Neural cell (in vitro differentiated cells): ENCODE results near the gene TRIO. TPM values are rescaled to one million over a fixed set of nuclear protein-coding genes. Genes with fewer than 3 reads are reported as not detected.

Experiments
- H2AFZ ChIP-seq: fragments of 200-600, 300-800 bp; sonication (generic), shearing (Covaris generic); 2 replicates; pipeline ENCODE4 v1.6.0; 2014; ENCODE audit warnings: low read depth, mild to moderate bottlenecking, antibody characterized with exemption, low read length, moderate library complexity
- H3F3A ChIP-seq: fragments of 200-600 bp; shearing (Covaris generic); 2 replicates; pipeline ENCODE4 v1.6.1; 2016; ENCODE audit warnings: mild to moderate bottlenecking, moderate library complexity, mixed read lengths, antibody characterized with exemption, low read length; ENCODE audit not compliant: insufficient read depth, poor library complexity, severe bottlenecking
- H3K27ac ChIP-seq: fragments of 200-600, 300-800 bp; sonication (generic), shearing (Covaris generic); 2 replicates; pipeline ENCODE4 v1.5.1; 2014; ENCODE audit warnings: mild to moderate bottlenecking, low read length, moderate library complexity
- H3K27me3 ChIP-seq: fragments of 300-800, 200-600 bp; sonication (generic), shearing (Covaris generic); 2 replicates; pipeline ENCODE4 v1.6.0; 2014; ENCODE audit warnings: mild to moderate bottlenecking, low read depth, low read length, moderate library complexity; ENCODE audit not compliant: insufficient read depth
- H3K36me3 ChIP-seq: fragments of 300-800, 200-600 bp; sonication (generic), shearing (Covaris generic); 2 replicates; pipeline ENCODE4 v1.5.1; 2014; ENCODE audit warnings: mild to moderate bottlenecking, antibody characterized with exemption, low read length, moderate library complexity; ENCODE audit not compliant: insufficient read depth
- H3K4me2 ChIP-seq: fragments of 300-800, 200-600 bp; sonication (generic), shearing (Covaris generic); 2 replicates; pipeline ENCODE4 v1.6.0; 2014; ENCODE audit warnings: mild to moderate bottlenecking, low read length
- H3K4me3 ChIP-seq: fragments of 300-800, 200-600 bp; sonication (generic), shearing (Covaris generic); 2 replicates; pipeline ENCODE4 v1.5.1; 2014; ENCODE audit warnings: mild to moderate bottlenecking, low read length, moderate library complexity
- H3K79me2 ChIP-seq: fragments of 200-600 bp; shearing (Covaris generic); replicated peaks from 2 replicates; pipeline ENCODE4 v1.6.0; 2014; ENCODE audit warnings: mild to moderate bottlenecking, low read length, moderate library complexity; ENCODE audit not compliant: insufficient read depth
- H3K9ac ChIP-seq: fragments of 300-800, 200-600 bp; sonication (generic), shearing (Covaris generic); 2 replicates; pipeline ENCODE4 v1.6.1; 2016; ENCODE audit warnings: mild to moderate bottlenecking, low read length, mixed read lengths
- H3K9me2 ChIP-seq: fragments of 200-600 bp; shearing (Covaris generic); 2 replicates; pipeline ENCODE4 v1.6.1; 2016; ENCODE audit warnings: mild to moderate bottlenecking, low read length, mixed read lengths; ENCODE audit not compliant: insufficient read depth
- H3K9me3 ChIP-seq: fragments of 200-600, 300-800 bp; sonication (generic), shearing (Covaris generic); 2 replicates; pipeline ENCODE4 v1.6.1; 2016; ENCODE audit warnings: mild to moderate bottlenecking, mixed run types, low read length, moderate library complexity, mixed read lengths
- H4K20me1 ChIP-seq: fragments of 200-600 bp; shearing (Covaris generic); 2 replicates; pipeline ENCODE4 v1.6.1; 2016; ENCODE audit warnings: mild to moderate bottlenecking, mixed run types; ENCODE audit not compliant: insufficient read depth
- CTCF ChIP-seq: fragments of 450-650 bp; IDR thresholded peaks from 2 replicates; pipeline ENCODE4 v1.5.1; 2014; ENCODE audit warnings: antibody characterized with exemption, mild to moderate bottlenecking, moderate library complexity; ENCODE audit not compliant: poor library complexity, severe bottlenecking
- EP300 ChIP-seq: fragments of 450-650 bp; conservative IDR thresholded peaks from 2 replicates; pipeline ENCODE4 v1.6.1; 2014; ENCODE audit warnings: antibody characterized with exemption, mild to moderate bottlenecking, moderate library complexity; ENCODE audit not compliant: poor library complexity, severe bottlenecking
- EZH2 ChIP-seq: fragments of 200-600, 300-800 bp; shearing (Covaris generic), sonication (generic); IDR thresholded peaks from 2 replicates; pipeline ENCODE4 v1.6.1; 2014; ENCODE audit warnings: antibody characterized with exemption, low read length, borderline replicate concordance, mild to moderate bottlenecking; ENCODE audit not compliant: insufficient read depth, poor library complexity, severe bottlenecking
- MXI1 ChIP-seq: fragments of 450-650 bp; conservative IDR thresholded peaks from 2 replicates; pipeline ENCODE4 v1.6.1; 2014; ENCODE audit warnings: antibody characterized with exemption, mild to moderate bottlenecking; ENCODE audit not compliant: poor library complexity, severe bottlenecking
- POLR2AphosphoS5 ChIP-seq: IDR thresholded peaks from 2 replicates; pipeline ENCODE4 v1.6.1; 2012
- RAD21 ChIP-seq: fragments of 450-650 bp; conservative IDR thresholded peaks from 2 replicates; pipeline ENCODE4 v1.6.1; 2014; ENCODE audit warnings: antibody characterized with exemption, mild to moderate bottlenecking, moderate library complexity
- REST ChIP-seq: IDR thresholded peaks from 2 replicates; pipeline ENCODE4 v1.6.1; 2012; ENCODE audit warnings: borderline replicate concordance
- SMC3 ChIP-seq: fragments of 450-650 bp; conservative IDR thresholded peaks from 2 replicates; pipeline ENCODE4 v1.6.1; 2014; ENCODE audit warnings: antibody characterized with exemption, mild to moderate bottlenecking, moderate library complexity; ENCODE audit not compliant: poor library complexity
- TAF1 ChIP-seq: IDR thresholded peaks from 2 replicates; pipeline ENCODE4 v1.6.1; 2012; ENCODE audit warnings: low read depth
- polyA plus RNA-seq: library from polyadenylated mRNA; depleted of rRNA; stranded (reverse); fragments of >200 nt; gene quantifications from 2 replicates; pipeline ENCODE4 v1.2.3, GENCODE V29; 2014

TRIO gene
- polyA plus RNA-seq, 1 donor from 2014 or later, result 168 TPM

- Histone ChIP-seq H3K36me3 (no peaks in the 10 kb centered on the region), H3K27ac (no peak overlapping the region), H3K9ac (no peak overlapping the region), H3K9me3 (no peaks in the 10 kb centered on the region), H2AFZ (no peak overlapping the region), H3K9me2 (no peaks in the 10 kb centered on the region), H3F3A (no peaks in the 10 kb centered on the region), H3K4me3 (no peak overlapping the region), H3K27me3 (no peaks in the 10 kb centered on the region), H3K79me2 (no peaks in the 10 kb centered on the region), H4K20me1 (no peaks in the 10 kb centered on the region), H3K4me2 (no peak overlapping the region)
- TF ChIP-seq TAF1, result no peak
- no peak for TF ChIP-seq POLR2AphosphoS5
- no peak for TF ChIP-seq CTCF
- no peak for TF ChIP-seq RAD21
- no peak for TF ChIP-seq REST
- no peak for TF ChIP-seq MXI1
- TF ChIP-seq SMC3, result no peak
- TF ChIP-seq EZH2, result no peak
Measured at GRCh38 chr5:14557203-14557770, 414.1 kb downstream of the TRIO start.

- no peaks in the 10 kb centered on the region for H3F3A ChIP-seq
- no peaks in the 10 kb centered on the region for H3K27me3 ChIP-seq
- H3K79me2 ChIP-seq, result no peaks in the 10 kb centered on the region
- H3K9me3 ChIP-seq, result no peaks in the 10 kb centered on the region
- no peak overlapping the region for H3K9ac ChIP-seq
- no peaks in the 10 kb centered on the region for H3K36me3 ChIP-seq
- H3K4me2 ChIP-seq, result no peak overlapping the region
- H2AFZ ChIP-seq, result no peak overlapping the region
- no peaks in the 10 kb centered on the region for H3K9me2 ChIP-seq
- H3K4me3 ChIP-seq, result no peak overlapping the region
- TF ChIP-seq REST (no peak), TAF1 (no peak), POLR2AphosphoS5 (no peak), CTCF (no peak), RAD21 (no peak), EP300 (no peak), MXI1 (no peak), SMC3 (no peak), EZH2 (no peak)
- H4K20me1 ChIP-seq, result no peaks in the 10 kb centered on the region
- H3K27ac ChIP-seq, result no peak overlapping the region
Measured at GRCh38 chr5:14557791-14558415, 414.8 kb downstream of the TRIO start.
